SJSA1 (cell line): ENCODE measurements around the gene APLN. TPM values are rescaled to one million over a fixed set of nuclear protein-coding genes. Genes with fewer than 3 reads are reported as not detected.

Experiments
- DNase-seq, 2 experiments: peaks; one replicate each; pipeline ENCODE4 v3.0.0-alpha.2; 2015 to 2020; ENCODE audit warnings: low spot score in 2 of 2, low read depth in 1 of 2
- H3K27ac ChIP-seq: fragments of 250-450 bp; sonication (Bioruptor Pico); 2 replicates; pipeline ENCODE4 v1.5.1; 2020; ENCODE audit warnings: mild to moderate bottlenecking, moderate library complexity
- H3K27me3 ChIP-seq: fragments of 250-450 bp; sonication (Bioruptor Pico); replicated peaks from 2 replicates; pipeline ENCODE4 v1.5.1; 2020; ENCODE audit warnings: mild to moderate bottlenecking, moderate library complexity
- H3K36me3 ChIP-seq: fragments of 250-450 bp; sonication (Bioruptor Pico); 2 replicates; pipeline ENCODE4 v1.5.1; 2020; ENCODE audit warnings: mild to moderate bottlenecking
- H3K4me1 ChIP-seq: fragments of 250-450 bp; sonication (Bioruptor Pico); replicated peaks from 2 replicates; pipeline ENCODE4 v1.6.1; 2021; ENCODE audit warnings: mild to moderate bottlenecking
- H3K4me3 ChIP-seq: fragments of 250-450 bp; sonication (Bioruptor Pico); 2 replicates; pipeline ENCODE4 v1.5.1; 2020; ENCODE audit warnings: mild to moderate bottlenecking
- H3K9me3 ChIP-seq: fragments of 250-450 bp; sonication (Bioruptor Pico); replicated peaks from 2 replicates; pipeline ENCODE4 v1.5.1; 2020; ENCODE audit warnings: mild to moderate bottlenecking
- total RNA-seq: library from RNA; depleted of rRNA; stranded (reverse); fragments of >200 nt; shearing (Covaris generic); gene quantifications from 2 replicates; pipeline ENCODE4 v1.2.3, GENCODE V29; 2014

The APLN gene
- total RNA-seq, 1 experiment from 2014 or later, result 1.7 TPM

DNA sequence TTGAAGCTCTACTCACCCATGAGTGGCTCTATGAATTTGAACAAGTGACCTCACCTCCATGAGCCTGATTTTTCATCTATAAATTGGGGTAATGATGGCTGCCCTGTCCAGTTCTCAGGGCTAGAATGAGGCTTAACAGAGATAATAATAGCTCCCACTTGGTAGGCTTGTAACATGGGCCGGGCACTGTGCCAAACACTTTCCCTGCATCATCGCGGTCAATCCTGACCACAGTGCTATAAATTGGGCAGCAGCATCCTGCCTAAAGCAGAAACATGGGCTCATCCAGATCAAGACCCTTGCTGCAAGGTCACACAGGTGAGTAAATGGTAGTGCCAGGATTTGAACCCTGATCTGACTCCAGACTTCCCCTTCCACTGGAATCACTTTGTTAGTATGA lies 12.8 kb downstream of the APLN start:
- Histone ChIP-seq H3K27me3 (no peaks in the 10 kb centered on the region), H3K27ac (no peak overlapping the region), H3K4me3 (no peak overlapping the region), H3K4me1 (peaks cover 5% of the 10 kb centered on the region; the same call in 1 of the 2 replicates), H3K9me3 (no peaks in the 10 kb centered on the region), H3K36me3 (no peaks in the 10 kb centered on the region)
- peak in 1 of 2 experiments; percentile 55 for DNase-seq

DNA sequence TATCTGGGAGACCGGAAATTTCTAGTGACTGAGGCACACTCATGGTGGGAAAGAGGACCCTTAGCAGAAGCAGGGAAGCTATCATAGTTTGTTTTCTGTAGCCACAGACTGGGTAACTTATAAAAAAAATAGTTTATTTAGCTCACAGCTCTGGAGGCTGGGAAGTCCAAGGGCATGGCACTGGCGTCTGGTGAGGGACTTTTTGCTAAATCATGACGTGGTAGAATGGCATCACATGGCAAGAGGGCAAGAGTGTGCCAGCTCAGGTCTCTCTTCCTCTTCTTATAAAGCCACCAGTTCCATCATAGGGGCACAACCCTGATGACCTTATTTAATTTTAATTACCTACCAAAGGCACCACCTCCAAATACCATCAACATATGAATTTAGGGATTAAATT lies 13.3 kb downstream of the APLN start:
- no peak overlapping the region for H3K4me3 ChIP-seq
- no peaks in the 10 kb centered on the region for H3K9me3 ChIP-seq
- H3K36me3 ChIP-seq, result no peaks in the 10 kb centered on the region
- H3K27ac ChIP-seq, result no peak overlapping the region
- no peak for DNase-seq
- peaks cover 5% of the 10 kb centered on the region; the same call in 1 of the 2 replicates for H3K4me1 ChIP-seq
- H3K27me3 ChIP-seq, result no peaks in the 10 kb centered on the region

DNA sequence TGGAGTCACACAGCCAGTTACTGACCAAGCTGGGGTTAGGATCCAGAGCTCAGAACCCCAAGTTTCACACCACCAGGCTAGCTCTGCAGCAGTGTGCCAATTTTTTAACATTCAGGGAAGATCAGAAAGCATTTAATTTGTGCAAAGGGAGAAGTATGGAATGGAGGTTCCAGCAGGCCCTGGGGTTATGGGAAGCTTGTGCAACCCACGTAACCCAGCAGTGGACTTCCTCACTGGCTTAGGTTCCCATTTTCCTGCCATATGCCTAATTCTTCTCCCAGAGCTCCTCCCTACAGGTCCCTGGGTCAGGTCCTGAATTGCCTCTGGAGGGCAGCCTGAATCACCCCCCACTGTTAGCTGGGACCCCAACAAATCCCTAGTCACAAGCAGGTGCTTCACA lies 14.0 kb downstream of the APLN start:
- no peak overlapping the region for H3K27ac ChIP-seq
- H3K36me3 ChIP-seq, result no peaks in the 10 kb centered on the region
- no peaks in the 10 kb centered on the region for H3K9me3 ChIP-seq
- peaks cover 5% of the 10 kb centered on the region; the same call in 1 of the 2 replicates for H3K4me1 ChIP-seq
- DNase-seq, result no peak
- no peaks in the 10 kb centered on the region for H3K27me3 ChIP-seq
- no peak overlapping the region for H3K4me3 ChIP-seq

DNA sequence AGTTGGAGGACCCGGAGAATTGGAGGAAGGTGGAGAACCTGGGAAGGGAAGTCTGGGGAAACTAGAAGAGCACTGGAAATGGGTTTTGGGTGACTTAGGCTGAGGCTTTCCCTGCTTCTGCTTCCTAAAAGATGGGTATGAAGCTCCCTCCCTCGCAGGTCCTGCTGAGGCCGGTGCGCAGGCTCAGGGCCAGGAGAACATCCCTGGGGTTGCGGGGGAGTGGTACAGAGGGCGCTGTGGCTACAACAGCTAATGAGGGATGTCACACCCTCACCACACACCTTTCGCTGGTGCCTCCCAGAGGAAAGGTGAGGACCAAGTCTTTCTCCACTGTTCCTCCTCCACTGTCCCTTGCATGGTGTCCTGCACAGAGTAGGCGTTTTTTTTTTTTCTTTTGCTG lies 15.8 kb downstream of the APLN start:
- H3K4me1 ChIP-seq, result peaks cover 5% of the 10 kb centered on the region; the same call in 1 of the 2 replicates
- no peak overlapping the region for H3K4me3 ChIP-seq

DNA sequence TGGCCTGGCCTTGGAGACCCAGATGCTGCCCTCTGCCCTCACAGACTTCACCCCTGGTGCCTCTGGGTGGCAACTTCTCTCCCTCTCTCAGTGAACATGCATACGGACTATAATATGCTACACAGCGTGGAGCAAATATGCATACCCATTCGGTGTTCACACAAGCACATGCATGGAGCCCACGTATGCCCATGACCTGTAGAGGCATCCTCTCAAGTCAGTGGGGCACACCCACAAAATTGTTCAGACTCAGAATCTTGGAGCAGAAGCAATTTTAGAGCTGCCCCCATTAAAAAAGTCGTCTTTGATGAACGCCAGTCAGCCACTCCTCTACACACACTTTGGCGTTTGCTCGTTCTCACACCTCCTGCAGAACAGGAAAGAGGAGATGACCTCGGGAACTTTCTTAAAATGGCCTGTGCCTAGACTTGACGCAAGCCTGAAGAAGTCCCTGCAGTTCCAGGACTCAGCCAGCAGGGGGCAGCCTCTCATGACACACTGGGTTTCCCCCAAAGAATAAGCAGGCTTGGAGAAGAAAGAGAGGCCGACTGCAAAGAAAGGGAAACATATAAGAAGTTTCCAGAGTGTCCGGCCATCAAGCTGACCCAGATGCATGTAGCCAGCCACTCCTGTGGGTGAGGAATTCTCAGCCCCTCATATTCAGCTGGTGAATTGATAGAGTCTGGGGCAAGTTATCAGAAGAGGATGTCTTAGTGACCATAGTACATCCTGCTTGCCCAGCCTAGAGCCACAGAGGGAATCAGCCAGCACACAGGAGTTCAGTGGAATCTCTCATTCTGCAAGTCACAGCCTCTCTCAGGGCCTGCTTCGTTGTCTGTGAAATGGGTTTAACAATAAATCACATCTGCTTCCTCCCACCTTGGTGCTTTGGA lies 17.3 kb downstream of the APLN start:
- no peaks in the 10 kb centered on the region for H3K36me3 ChIP-seq
- no peaks in the 10 kb centered on the region for H3K9me3 ChIP-seq
- no peak overlapping the region for H3K4me3 ChIP-seq
- DNase-seq, result peak; percentile 53 to 57
- peaks cover 5% of the 10 kb centered on the region; the same call in 1 of the 2 replicates for H3K4me1 ChIP-seq
- H3K27me3 ChIP-seq, result no peaks in the 10 kb centered on the region
- H3K27ac ChIP-seq, result no peak overlapping the region

More for the DNA sequence above, 15.8 kb downstream of the APLN start:
- H3K9me3 ChIP-seq, result no peaks in the 10 kb centered on the region
- H3K36me3 ChIP-seq, result no peaks in the 10 kb centered on the region
- no peak overlapping the region for H3K27ac ChIP-seq
- no peaks in the 10 kb centered on the region for H3K27me3 ChIP-seq
- DNase-seq, result no peak

DNA sequence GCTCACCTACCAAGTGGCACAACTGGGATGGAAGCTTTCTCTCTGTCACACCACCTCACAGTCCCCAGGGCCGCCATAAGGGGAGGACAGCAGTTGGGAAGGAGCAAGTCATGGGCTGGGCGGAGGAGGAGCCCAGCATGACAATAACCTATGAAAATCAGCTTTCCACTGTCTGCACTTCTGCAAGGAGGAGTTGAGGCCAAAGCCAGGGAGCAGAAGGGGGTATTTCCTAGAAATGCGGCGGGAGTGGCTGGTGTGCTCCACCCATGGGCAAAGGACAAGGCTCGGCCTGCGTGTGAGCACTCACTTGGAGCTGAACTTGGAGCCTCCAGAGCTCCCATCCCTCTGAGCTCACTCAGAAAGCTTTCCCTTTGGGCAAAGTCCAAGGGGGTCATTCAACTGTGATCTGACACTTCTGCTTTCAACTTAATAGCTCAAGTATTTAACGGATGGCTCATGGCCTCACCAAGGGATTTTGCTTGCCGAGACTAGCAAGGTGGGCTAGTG lies 18.5 kb downstream of the APLN start:
- DNase-seq, result no peak

DNA sequence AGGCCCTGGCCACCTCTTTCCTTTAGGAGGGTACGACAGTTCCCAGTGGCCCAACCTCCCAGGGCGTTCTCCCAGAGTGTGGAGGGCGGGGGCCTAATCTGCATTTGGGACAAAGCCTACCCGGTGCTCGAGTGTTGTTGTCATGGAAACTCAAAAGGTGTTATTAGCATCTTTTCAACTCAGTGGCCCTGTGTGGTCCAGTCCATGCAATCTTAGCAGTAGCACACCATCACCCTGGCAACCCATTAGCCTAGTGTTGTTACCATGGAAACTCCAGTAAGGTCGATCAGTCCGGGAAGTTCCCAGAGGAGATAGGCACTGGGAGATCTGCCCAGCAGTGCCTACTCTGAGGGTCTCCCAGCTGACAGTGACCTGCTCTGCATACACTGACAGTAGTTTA lies 20.2 kb downstream of the APLN start:
- Histone ChIP-seq H3K9me3 (no peaks in the 10 kb centered on the region), H3K27me3 (no peaks in the 10 kb centered on the region), H3K4me3 (no peak overlapping the region), H3K27ac (no peak overlapping the region), H3K36me3 (no peaks in the 10 kb centered on the region), H3K4me1 (peaks cover 5% of the 10 kb centered on the region; the same call in 1 of the 2 replicates)
- no peak for DNase-seq

More for the DNA sequence above, 18.5 kb downstream of the APLN start:
- Histone ChIP-seq H3K27me3 (no peaks in the 10 kb centered on the region), H3K27ac (no peak overlapping the region), H3K4me3 (no peak overlapping the region), H3K9me3 (no peaks in the 10 kb centered on the region), H3K4me1 (peaks cover 5% of the 10 kb centered on the region; the same call in 1 of the 2 replicates), H3K36me3 (no peaks in the 10 kb centered on the region)

DNA sequence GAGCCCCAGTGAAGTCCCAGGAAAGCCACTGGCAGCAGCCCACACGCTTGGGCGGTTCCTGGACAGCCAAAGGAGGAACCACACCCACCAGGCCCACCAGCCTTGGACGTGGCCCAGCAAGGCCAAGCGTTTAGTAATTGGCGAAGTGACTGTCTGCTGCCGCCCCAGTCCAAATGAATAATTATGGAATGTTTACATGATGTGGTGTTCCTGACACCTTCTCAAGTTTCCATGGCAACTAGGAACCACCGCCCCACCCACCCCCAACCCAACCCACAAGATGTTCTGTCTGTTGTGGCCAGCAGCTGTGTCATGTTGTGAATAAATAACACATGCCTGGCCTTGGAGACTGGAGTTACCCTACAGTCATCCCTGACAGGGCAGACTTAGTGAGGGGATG lies 22.3 kb downstream of the APLN start:
- H3K4me1 ChIP-seq, result peaks cover 2% of the 10 kb centered on the region; the same call in 1 of the 2 replicates
- H3K4me3 ChIP-seq, result no peak overlapping the region
- H3K27me3 ChIP-seq, result no peaks in the 10 kb centered on the region
- DNase-seq, result no peak
- H3K9me3 ChIP-seq, result no peaks in the 10 kb centered on the region
- H3K27ac ChIP-seq, result no peak overlapping the region
- H3K36me3 ChIP-seq, result no peaks in the 10 kb centered on the region

DNA sequence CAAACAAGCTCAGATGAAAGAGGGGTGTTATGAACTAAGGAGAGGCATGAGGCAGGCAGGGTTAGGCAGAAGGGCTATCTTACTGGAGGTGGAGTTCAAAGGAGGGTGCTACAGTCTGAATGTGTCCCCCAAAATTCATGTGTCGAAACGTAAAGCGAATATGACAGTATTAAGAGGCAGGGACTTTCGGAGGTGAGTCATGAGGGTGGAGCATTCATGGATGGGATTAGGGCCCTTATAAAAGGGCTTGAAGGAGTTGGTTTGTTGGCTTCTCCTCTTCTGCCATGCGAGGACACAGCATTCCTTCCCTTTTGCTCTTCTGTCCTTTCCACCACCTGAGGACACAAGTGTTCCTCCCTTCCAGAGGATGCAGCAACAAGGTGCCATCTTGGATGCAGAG lies 22.9 kb downstream of the APLN start:
- Histone ChIP-seq H3K27me3 (no peaks in the 10 kb centered on the region), H3K27ac (no peak overlapping the region), H3K4me1 (no peaks in the 10 kb centered on the region), H3K36me3 (no peaks in the 10 kb centered on the region), H3K4me3 (no peak overlapping the region), H3K9me3 (no peaks in the 10 kb centered on the region)
- no peak for DNase-seq

DNA sequence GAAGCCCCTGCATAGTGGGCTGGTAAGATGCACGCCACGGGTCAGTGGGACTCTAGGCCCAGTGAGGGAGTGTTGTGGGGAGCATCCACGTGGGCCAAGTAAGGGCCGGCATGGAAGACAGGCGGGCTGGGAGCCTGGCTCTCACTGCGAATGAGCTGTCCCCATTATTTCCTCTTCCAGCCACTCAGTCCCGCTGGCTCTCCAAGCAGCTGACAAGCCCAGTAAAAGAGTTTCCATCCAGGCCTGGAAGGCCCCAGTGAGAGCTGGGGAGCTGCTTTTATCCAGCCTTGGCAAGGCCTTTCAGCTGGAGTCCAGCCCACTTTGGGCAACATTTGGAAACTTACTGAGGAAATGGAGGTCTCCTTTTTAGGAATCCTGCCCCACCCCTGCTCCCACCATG lies 24.9 kb downstream of the APLN start:
- H3K36me3 ChIP-seq, result no peaks in the 10 kb centered on the region
- H3K4me3 ChIP-seq, result no peak overlapping the region
- DNase-seq, result no peak
- H3K27ac ChIP-seq, result no peak overlapping the region
- no peaks in the 10 kb centered on the region for H3K27me3 ChIP-seq
- no peaks in the 10 kb centered on the region for H3K9me3 ChIP-seq
- peaks cover 11% of the 10 kb centered on the region for H3K4me1 ChIP-seq

DNA sequence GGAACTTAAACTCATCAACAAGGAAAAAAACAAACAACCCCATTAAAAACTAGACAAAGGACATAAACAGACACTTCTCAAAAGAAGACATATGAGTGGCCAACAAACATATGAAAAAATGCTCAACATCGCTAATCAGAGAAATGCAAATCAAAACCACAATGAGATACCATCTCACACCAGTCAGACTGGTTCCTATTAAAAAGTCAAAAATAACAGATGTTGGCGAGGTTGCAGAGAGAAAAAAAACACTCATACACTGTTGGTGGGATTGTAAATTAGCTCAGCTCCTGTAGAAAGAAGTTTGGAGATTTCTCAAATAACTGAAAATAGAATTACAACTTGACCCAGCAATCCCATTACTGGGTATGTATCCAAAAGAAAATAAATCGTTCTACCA lies 28.7 kb downstream of the APLN start:
- no peaks in the 10 kb centered on the region for H3K27me3 ChIP-seq
- H3K36me3 ChIP-seq, result no peaks in the 10 kb centered on the region
- peaks cover 28% of the 10 kb centered on the region for H3K4me1 ChIP-seq
- no peaks in the 10 kb centered on the region for H3K9me3 ChIP-seq
- no peak for DNase-seq
- H3K4me3 ChIP-seq, result no peak overlapping the region
- H3K27ac ChIP-seq, result no peak overlapping the region

DNA sequence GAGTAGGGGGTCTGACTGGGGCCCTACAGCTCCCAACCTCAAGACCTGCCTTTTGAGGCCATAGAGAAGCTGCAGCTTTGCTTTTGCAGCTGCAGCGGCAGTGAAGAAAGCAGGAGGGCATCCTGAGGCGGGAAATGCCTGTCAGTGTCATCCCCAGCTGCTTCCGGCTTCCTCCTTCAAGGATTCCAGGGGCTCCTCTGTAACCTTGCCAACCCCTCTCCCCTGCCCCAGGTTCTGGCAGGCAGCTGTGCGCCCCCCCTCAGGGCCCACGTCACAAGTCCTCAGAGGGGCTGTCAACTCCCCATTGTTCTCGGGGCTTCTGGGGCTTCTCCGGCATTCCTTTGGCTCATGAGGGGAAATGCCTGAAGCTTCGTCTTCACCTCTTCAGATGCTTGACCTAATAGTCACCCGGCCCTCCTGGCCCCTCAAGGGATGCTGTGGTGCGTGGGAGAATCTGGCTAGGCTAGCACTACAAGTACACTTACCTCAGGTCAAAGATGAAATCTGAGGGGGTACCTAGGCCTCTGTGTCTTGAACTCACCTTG lies 31.9 kb downstream of the APLN start:
- Histone ChIP-seq H3K27me3 (no peaks in the 10 kb centered on the region), H3K27ac (peak overlapping the region; percentile 78), H3K36me3 (no peaks in the 10 kb centered on the region), H3K4me3 (no peak overlapping the region), H3K9me3 (no peaks in the 10 kb centered on the region), H3K4me1 (peaks cover 28% of the 10 kb centered on the region)
- DNase-seq, result peak; percentile 85 to 87

DNA sequence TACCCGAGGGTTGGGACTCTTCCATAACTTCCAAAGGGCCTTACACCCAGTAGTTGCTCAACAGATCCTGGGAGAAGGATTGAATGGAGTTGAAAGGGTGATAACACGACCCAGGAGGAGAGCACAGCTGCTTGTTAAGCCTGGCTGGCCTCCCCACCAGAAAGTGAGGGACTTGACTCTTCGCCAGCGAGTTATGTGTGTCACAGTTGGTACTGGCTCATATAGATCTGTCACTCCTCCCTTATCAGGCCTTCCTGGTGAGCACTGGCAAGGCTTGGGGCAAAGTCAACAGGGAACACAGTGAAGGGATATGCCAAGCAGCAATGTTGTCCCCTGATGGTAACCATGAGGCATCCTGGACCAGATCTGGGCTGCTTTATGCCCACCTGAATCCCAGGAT lies 35.8 kb downstream of the APLN start:
- Histone ChIP-seq H3K9me3 (no peaks in the 10 kb centered on the region), H3K4me3 (no peak overlapping the region), H3K27me3 (no peaks in the 10 kb centered on the region), H3K4me1 (peaks cover 17% of the 10 kb centered on the region), H3K27ac (no peak overlapping the region), H3K36me3 (no peaks in the 10 kb centered on the region)
- no peak for DNase-seq

DNA sequence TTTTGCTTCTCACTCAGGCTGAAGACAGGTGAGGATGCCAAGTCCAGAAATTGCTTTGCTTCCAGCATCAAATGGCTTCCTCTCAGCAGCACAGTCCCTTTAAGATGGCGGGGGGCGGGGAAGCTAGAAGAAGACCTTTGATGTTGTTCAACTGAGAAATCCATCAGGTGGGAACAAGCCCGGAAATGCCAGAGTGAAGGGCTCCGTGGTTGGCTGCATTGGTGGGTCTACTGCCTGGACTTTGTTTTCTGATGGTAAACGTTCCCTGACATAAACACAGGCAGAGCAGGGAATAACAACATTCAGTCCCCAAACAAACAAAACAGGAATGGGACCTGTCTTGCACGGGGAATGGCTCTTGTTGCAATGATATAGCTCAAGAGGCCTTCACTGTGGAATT lies 37.3 kb downstream of the APLN start:
- DNase-seq, result no peak
- Histone ChIP-seq H3K27ac (no peak overlapping the region), H3K27me3 (no peaks in the 10 kb centered on the region), H3K9me3 (no peaks in the 10 kb centered on the region), H3K4me3 (no peak overlapping the region), H3K36me3 (no peaks in the 10 kb centered on the region), H3K4me1 (peaks cover 4% of the 10 kb centered on the region)
